Peyer's patch (tissue), 4 donors: Measurements from ENCODE around the gene EXOC3L2. TPM values are rescaled to one million over a fixed set of nuclear protein-coding genes. Genes with fewer than 3 reads are reported as not detected.

Experiments used
- DNase-seq, 3 donors: peaks; one replicate each; pipeline ENCODE4 v3.0.0-alpha.2; 2017 to 2019
- H3K27ac ChIP-seq, 4 donors: fragments of 200-600 bp; sonication (generic); one replicate each; pipeline ENCODE4 v1.5.1; 2016 to 2019
- H3K27me3 ChIP-seq, 2 donors: fragments of 200-600 bp; sonication (generic); one replicate each; pipeline ENCODE4 v1.5.1; 2019
- H3K36me3 ChIP-seq, 3 donors: fragments of 200-600 bp; sonication (generic); one replicate each; pipeline ENCODE4 v1.5.1; 2016 to 2019
- H3K4me1 ChIP-seq, 4 donors: fragments of 200-600 bp; sonication (generic); one replicate each; pipeline ENCODE4 v1.5.1; 2016 to 2019
- H3K4me3 ChIP-seq, 4 donors: fragments of 200-600 bp; sonication (generic); 1 replicate in 3 of 4; 2 replicates in 1 of 4; pipeline ENCODE4 v1.5.1; 2016 to 2019; ENCODE audit warnings: mild to moderate bottlenecking in 1 of 4
- H3K9me3 ChIP-seq, 4 donors: fragments of 200-600 bp; sonication (generic); one replicate each; pipeline ENCODE4 v1.5.1; 2016 to 2019; ENCODE audit warnings: mild to moderate bottlenecking in 1 of 4
- POLR2A ChIP-seq, 2 donors: fragments of 450-650 bp; IDR thresholded peaks; one replicate each; pipeline ENCODE4 v1.5.1; 2017; ENCODE audit warnings: antibody characterized with exemption in 2 of 2, mild to moderate bottlenecking in 2 of 2, moderate library complexity in 2 of 2
- total RNA-seq, 4 donors: library from RNA; depleted of rRNA; stranded (reverse); fragments of >200 nt; gene quantifications; one replicate each; pipeline ENCODE4 v1.1.0, GENCODE V29; 2016
- TF ChIP-seq, protein P1 (sequence below), 6 experiments: fragments of 450-650 bp in 4 of 6; fragments of 200-600 bp in 2 of 6; sonication (generic) in 1 of 6; IDR thresholded peaks; one replicate each; pipeline ENCODE4 v1.5.1; 2017 to 2019; ENCODE audit warnings: antibody characterized with exemption in 6 of 6, mild to moderate bottlenecking in 3 of 6, moderate library complexity in 1 of 6

EXOC3L2 gene
- 1 to 10 TPM; 1.5 to 8.3 (median 1.5) TPM for total RNA-seq

- Histone ChIP-seq H3K27me3 (no peaks in the 10 kb centered on the region), H3K4me1 (peaks cover 0 to 3% (median 1%) of the 10 kb centered on the region in 4 donors), H3K4me3 (peak within 1 kb of the TSS in 1 of 4 donors; percentile 1), H3K9me3 (no peaks in the 10 kb centered on the region), H3K27ac (peak within 1 kb of the TSS in 2 of 4 donors; percentile 12 to 45), H3K36me3 (no peaks in the 10 kb centered on the region)
- TF ChIP-seq POLR2A (IDR thresholded peaks at IDR 0.05) = no peak
- TF ChIP-seq, protein P1, sequence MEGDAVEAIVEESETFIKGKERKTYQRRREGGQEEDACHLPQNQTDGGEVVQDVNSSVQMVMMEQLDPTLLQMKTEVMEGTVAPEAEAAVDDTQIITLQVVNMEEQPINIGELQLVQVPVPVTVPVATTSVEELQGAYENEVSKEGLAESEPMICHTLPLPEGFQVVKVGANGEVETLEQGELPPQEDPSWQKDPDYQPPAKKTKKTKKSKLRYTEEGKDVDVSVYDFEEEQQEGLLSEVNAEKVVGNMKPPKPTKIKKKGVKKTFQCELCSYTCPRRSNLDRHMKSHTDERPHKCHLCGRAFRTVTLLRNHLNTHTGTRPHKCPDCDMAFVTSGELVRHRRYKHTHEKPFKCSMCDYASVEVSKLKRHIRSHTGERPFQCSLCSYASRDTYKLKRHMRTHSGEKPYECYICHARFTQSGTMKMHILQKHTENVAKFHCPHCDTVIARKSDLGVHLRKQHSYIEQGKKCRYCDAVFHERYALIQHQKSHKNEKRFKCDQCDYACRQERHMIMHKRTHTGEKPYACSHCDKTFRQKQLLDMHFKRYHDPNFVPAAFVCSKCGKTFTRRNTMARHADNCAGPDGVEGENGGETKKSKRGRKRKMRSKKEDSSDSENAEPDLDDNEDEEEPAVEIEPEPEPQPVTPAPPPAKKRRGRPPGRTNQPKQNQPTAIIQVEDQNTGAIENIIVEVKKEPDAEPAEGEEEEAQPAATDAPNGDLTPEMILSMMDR (IDR thresholded peaks at IDR 0.05) = no peak
- DNase-seq = no peak
These were observed at the start of gene EXOC3L2 for GRCh38 chr19:45245334-45245787. EXOC3L2 (minus strand) TSS chr19:45245407; CDS start chr19:45239045, 6,362 bp downstream.

GRCh38 chr19:45294291-45295029 is 49.3 kb upstream of the EXOC3L2 start:
- H3K4me3 ChIP-seq = no peak overlapping the region

DNA sequence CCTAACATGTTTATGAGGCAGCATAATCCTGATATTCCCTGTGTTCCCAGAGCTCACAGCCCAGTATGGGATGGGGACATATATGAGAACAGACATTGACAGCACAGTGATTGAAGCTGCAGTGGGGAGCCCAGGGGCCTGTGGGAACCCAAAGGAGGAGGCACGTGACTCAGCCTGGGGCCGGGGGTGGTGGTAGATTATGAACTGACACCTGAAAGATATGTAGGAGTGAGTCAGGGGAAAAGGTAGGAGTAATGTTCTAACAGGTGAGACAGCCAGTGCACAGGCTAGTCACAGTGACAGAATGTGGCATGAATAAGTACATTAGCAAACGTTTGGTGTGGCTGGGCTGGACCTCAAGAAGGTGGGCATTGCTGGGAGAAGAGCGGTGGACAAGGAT is 48.5 kb upstream of the EXOC3L2 start:
- Histone ChIP-seq H3K4me1 (no peaks in the 10 kb centered on the region), H3K9me3 (no peaks in the 10 kb centered on the region), H3K27me3 (no peaks in the 10 kb centered on the region), H3K27ac (no peak overlapping the region), H3K36me3 (peaks cover 0 to 4% (median 0%) of the 10 kb centered on the region in 3 donors), H3K4me3 (no peak overlapping the region)
- no peak for DNase-seq
- TF ChIP-seq, protein P1 (IDR thresholded peaks at IDR 0.05) = no peak
- no peak for TF ChIP-seq POLR2A (IDR thresholded peaks at IDR 0.05)

More at GRCh38 chr19:45294291-45295029, 49.3 kb upstream of the EXOC3L2 start:
- no peaks in the 10 kb centered on the region for H3K27me3 ChIP-seq
- H3K36me3 ChIP-seq = peaks cover 0 to 4% (median 0%) of the 10 kb centered on the region in 3 donors
- H3K27ac ChIP-seq = no peak overlapping the region
- no peaks in the 10 kb centered on the region for H3K4me1 ChIP-seq
- DNase-seq = no peak
- H3K9me3 ChIP-seq = no peaks in the 10 kb centered on the region
- TF ChIP-seq, protein P1 (IDR thresholded peaks at IDR 0.05) = no peak
- TF ChIP-seq POLR2A (IDR thresholded peaks at IDR 0.05) = no peak

DNA sequence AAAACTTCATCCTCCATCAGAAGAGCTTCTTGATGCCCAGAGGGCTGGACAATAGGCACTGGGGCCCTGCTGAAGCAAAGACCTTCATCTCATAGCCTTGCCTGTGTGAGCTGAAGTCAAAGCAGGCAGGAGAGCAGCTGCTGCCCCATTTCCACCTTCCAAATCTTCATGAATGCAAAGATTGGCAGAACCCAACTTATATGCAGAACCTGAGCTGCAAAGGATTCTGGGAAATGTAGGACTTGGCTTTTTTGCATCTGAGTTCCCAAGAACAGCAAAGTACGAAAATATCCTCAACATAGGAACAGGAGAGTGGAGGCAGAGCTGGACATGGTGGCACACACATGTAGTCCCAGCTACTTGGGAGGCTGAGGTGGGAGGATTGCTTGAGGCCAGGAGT is 46.6 kb upstream of the EXOC3L2 start:
- TF ChIP-seq POLR2A (IDR thresholded peaks at IDR 0.05) = no peak
- TF ChIP-seq, protein P1 (IDR thresholded peaks at IDR 0.05) = no peak

DNA sequence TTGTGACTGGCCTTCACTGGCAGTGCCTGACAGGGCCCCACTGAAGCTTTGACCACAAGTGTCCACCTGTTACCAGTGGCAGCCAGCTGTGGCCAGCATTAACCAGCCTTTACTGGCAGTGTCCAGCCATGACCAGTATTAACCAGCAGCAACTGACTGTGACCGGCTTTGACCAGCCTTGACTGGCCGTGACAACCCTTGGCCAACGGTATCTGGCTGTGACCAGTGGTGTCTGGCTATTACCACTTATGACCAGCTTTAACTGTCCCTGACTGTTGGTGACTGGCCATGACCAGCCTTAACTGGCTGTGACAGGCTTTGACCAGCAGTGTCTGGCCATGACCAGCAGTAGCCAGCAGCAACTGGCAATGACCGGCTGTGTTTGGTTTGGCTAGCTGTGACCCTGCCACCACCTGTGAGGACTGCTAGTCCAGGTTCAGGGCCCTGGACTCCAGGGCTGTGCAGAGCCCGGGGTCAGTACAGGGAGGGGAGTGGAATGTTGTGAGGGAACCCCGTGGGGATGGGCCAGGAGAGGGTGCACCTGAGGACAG is 45.2 kb upstream of the EXOC3L2 start:
- H3K9me3 ChIP-seq = no peaks in the 10 kb centered on the region
- TF ChIP-seq, protein P1 (IDR thresholded peaks at IDR 0.05) = no peak
- no peak for TF ChIP-seq POLR2A (IDR thresholded peaks at IDR 0.05)
- no peak overlapping the region for H3K4me3 ChIP-seq
- no peaks in the 10 kb centered on the region for H3K4me1 ChIP-seq
- no peaks in the 10 kb centered on the region for H3K27me3 ChIP-seq
- peaks cover 0 to 10% (median 0%) of the 10 kb centered on the region in 3 donors for H3K36me3 ChIP-seq
- DNase-seq = no peak
- H3K27ac ChIP-seq = no peak overlapping the region

More for the DNA sequence above, 46.6 kb upstream of the EXOC3L2 start:
- peaks cover 0 to 10% (median 0%) of the 10 kb centered on the region in 3 donors for H3K36me3 ChIP-seq
- H3K27ac ChIP-seq = no peak overlapping the region
- H3K4me3 ChIP-seq = no peak overlapping the region
- H3K9me3 ChIP-seq = no peaks in the 10 kb centered on the region
- no peaks in the 10 kb centered on the region for H3K4me1 ChIP-seq
- no peaks in the 10 kb centered on the region for H3K27me3 ChIP-seq
- no peak for DNase-seq
